CMK (cell line): ENCODE measurements around the gene TSPAN33.
A peak's percentile ranks its signal among the peaks of the same experiment; 100 is the strongest.

Experiments used
- DNase-seq: peaks from one replicate; pipeline ENCODE4 v3.0.0-alpha.2; 2010; ENCODE audit warnings: low read depth

The TSPAN33 gene

DNA sequence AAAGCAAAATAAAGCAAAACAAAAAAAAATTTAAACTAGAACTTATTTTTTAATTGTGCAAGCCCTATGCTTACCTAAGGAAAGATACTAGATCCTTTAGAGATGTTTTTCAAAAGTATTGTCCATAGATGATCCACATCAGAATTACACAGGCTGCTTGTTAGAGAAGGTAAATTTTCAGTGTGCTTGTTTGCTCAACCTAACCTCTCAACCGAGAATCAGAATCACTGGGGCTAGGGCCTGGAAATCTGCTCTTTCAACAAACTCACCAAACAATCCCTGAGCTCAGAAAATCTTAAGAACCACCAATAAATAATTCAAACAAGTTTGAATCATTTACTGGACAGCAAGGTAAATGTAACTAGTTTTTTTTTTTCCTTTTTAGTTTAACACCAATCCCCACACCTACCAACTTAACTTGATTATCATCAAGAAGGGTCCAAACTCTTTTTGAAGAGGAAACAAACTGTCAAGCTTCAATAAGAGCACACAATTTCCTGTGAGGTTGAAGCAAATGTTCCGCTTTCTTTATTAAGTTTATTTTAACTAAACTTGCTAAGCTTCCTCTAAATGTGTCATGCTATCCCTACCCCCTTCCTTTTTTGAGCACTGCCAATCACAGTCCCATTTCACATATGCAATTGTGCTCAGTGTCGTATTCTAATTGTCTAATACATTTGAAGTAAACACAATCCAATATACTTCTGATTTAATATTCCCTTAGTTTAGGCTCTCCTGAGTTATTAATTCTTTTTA, 7.4 kb upstream of the TSPAN33 start:
- no peak for DNase-seq

DNA sequence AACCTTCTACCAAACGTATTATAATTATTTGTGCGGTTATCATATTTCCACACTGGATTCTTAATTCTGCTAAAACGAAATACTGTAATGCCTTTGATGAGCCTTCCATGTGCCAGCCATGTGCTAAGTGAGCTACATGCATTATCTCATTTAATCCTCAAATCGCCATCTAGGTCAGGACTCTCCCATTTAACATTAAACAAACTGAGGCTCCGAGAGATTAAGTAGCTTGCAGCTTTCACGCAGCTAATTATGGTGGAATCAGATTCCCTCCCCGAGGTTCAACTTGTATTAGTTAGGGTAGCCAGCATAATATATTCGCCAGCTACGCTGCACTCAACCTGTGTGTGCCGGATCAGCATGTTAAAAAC, 798 bp upstream of the TSPAN33 start:
- no peak for DNase-seq

DNA sequence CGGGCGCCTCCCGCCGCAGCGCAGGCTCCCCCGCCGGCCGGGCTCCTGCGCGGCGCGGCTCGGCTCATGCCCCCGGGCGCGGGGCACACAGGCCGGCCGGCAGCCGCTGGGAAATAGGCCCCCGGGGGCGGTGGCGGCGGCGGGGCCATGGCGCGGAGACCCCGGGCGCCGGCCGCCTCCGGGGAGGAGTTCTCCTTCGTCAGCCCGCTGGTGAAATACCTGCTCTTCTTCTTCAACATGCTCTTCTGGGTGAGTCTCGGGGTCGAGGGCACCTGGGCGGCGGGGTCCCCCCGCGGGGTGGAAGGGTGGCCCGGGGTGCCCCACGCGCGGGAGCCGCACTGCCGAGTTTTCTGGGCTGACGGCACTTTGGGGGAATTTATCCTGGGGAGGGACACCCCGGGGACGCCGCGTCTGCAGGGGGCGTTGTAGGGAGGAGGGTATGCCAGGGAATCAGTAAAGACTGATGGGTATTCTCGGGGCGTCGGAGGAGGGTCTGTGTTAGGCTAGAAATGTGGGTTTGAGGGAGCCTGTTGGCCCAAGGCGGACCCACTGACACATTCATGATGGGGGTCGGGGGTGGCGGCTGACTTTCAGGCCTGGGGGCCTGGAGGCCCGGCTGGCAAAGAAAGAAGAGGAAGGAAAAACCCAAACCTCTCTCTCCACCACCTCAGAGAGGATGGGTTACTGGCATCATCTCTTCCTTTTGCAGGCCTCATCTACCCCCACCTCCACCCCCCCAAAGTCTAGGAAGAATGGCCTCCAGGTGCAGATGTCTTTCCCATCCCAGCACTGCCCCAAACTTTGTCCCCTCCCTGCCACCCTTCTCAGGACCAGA, 544 bp downstream of the TSPAN33 start:
- no peak for DNase-seq

DNA sequence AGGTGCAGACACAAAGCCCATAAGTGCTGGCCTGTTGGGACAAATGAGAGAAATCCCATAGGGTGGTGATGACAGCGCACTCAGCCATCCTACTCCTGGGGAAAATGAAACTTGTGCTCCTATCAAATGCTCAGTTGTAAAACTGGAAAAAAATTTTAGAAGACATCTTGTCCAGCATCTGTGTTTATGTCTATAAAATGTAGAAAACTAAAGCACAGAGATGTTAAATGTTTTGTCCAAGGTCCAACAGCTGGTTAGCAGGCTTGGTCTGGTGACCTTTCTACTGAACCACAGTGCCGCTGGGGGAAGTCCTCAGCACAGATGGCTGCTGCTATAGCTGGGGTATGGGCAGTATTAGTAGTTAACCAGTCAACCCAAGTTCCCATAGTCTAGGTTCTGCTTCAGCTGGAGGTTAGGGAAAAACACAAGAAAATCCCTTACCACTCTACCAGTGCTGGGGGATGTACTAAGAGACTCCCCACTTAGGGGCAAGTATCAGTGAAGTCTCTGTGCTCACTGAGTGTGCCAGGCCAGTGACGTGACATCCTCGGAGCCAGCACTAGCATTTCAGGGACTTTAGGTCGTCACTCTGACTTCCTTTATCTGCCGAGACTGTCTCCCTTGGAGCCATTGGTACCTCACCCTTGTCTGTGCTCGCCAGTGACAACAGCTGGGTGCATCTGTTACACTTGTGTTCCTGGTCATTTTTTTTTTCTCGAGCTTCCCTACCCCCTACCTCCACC, 1.9 kb downstream of the TSPAN33 start:
- DNase-seq = no peak

DNA sequence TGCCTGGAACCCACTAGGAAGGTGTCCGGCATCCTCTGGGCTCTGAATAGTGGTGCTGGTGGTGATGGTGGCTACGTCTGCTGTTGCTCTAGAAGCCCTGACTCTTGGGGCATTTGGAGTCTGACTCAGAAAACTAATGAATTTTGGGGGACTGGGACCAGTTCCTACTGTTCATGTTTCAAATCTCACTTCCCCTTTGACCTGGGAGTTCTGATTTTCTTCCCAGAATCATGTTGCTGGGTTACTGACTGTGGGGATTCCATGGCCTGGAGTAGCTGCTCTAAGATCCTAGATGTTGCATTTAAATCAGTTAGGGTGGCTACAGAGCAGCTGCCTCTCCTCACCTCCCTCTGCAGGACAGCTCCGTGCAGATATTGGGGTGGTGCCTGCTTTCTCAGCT, 3.2 kb downstream of the TSPAN33 start:
- no peak for DNase-seq

DNA sequence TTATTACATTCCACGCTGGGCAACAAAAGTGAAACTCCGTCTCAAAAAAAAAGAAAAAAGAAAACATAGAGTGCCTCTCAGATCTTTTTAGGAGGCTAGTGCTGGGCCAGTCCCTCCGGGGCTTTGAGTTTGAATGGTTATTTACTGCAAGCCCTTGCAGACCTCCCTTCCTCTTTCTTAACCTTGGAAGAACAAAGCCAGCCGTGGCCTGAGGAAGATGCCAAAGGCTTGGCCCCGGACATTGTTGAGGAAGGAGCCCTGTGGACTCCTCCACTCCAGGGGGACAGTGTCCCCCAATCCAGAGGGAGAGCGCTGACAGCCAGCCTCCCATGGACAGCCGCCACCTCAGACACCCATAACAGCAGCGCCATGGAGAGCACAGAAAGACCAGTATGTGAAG, 5.0 kb downstream of the TSPAN33 start:
- no peak for DNase-seq

DNA sequence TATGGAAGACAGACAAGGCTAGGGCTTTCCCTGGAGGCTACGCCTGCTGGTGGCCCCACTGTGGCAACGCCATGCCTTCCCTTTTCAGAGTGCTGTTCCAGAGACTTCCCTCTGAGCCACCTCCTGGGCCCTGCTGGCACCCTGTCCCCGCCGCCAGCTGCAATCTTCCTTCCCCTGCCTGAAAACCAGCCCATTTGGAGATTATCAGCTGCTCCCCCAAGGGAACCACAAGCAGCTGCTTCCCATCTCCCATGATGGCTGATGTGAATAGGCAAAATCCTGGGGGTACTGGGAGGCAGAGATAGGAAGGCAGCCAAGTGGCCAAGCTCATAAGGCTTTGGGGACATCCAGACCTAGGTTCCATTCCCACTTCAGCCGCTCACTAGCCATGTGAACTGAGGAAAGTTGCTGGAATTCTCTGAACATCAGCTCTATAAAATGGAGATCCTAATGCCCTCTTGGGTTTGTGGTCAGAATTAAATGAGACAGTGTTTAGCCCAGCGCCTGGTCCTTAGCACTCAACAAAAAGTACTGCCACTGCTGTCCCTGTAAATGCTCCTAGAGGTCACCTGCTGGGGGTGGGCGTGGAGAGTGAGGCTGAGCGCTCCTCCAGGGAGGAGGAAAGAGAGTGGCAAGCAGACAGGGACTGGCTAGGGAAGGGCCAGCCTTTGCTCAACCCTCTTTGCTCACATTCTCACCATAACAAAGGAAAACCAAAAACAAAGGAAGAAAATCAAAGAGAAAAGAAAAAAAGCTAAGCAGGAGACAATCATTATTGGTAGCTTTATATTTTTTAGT, 5.9 kb downstream of the TSPAN33 start:
- peak; percentile 73 for DNase-seq

DNA sequence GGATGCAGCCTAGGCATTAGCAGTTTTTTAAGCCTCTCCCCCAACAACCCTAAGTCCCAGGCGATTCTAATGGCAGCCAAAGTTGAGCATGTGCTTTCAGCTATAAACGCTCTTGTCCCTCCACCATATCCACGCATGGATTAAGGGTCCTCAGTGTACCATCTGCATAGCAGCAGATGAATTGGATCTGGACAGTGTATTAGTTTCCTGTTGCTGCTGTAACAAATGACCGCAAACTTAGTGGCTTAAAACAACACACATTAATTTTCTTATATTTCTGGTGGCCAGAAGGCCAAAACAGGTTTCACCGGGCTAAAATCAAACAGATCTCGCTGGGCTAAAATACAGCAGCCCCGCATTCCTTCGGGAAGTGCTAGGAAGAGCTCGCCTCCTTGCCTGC, 13.1 kb downstream of the TSPAN33 start:
- no peak for DNase-seq

DNA sequence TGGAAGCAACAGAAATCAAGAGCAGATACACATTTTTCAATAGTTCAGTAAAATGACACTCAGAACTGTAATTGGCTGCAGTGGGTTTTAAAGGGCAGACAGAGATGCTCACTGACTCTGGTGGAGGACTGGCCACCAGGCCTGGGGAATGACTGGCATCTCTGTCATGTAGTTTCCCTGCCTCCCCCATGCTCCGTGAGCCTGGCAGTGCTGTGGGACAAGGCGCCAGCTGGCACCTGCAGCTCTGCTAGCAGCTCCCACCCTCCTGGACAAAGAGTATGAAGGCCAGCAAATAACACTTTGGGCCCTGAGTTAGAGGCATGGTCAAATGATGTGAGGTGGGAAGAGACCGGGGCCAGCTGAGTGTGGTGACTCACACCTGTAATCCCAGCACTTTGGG, 15.0 kb downstream of the TSPAN33 start:
- DNase-seq = no peak

DNA sequence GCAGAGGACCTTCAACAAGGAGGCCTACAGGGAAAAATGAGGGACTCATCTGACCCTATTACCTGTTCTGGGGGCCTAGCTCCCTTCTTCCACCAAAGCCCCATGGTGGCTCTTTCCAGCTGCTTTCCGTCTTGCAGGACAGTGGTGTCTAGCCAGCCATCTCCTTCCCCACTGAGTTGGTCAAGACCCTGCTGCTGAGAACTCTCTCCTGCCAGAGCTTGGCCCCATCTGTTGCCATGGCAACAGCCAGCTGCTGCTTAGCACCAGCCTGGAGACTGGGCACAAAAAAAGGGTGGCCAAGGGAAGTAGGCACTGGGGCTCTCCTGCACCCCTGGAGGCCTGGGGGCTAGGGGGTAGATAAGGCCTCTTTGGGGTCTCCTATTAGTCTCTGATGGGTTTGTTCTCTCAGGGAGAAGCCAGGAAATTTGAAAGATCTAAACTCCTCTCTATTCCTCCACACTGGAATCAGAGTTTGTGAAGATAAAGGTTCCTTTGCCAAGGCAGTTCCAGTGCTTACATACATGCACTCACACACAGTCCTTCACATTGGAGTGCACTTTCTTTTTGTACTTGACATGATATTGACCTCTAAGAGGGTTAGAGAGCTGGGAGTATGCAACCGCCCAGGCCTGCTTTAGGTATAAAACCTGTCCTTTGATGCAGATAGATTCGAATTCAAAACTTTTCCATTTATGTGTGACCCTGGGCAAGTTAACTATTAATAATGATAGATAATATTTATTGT, 15.8 kb downstream of the TSPAN33 start:
- DNase-seq = no peak

DNA sequence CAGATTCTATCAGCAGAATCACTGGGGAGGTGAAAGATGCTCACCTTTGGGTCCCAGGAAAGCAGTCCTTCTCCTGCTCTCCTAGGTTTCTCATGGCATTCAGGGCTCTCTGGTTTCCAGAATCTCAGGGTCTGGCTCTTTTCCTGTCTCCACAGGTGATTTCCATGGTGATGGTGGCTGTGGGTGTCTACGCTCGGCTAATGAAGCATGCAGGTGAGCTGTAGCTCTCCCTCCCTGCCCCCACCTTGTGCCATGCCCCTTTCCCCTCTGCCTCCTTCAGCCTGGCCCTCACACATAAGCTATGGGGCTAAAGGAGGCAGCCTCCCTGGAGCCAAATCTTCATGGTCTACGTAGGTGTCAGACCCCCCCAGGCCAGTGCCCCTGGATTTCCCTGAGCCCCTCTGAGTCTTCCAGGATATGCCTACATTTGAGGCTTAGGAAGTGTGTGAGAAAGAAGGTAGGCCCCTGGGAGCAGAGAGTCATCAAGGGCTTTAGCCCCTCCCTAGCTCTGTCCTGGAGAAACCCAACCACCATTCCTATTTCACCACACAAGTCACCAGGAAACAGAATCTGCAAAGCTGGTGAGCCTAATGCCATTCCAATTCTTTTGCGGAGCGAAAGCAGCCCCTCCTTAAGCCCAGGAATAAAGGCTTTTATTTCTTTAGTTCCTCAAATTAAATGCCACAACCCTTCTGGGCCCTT, 17.2 kb downstream of the TSPAN33 start:
- DNase-seq = no peak

DNA sequence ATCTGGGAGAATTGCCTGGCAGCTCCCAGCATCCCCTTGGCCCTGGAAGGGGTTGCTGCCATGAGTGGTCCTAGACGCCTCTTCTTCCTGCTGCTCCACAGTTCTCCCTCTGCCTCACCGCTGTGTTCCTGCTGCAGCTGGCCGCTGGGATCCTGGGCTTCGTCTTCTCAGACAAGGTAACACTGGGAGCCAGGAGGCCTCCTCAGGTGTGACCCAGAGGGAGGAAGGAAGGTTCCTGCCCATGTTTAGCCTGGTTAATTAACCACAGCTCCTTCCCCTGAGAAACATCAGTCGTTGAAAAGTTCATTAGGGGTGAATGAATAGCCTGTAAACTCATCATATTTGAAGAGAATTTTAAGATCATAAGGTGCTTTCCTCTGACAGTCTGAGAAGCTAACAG, 18.2 kb downstream of the TSPAN33 start:
- no peak for DNase-seq

DNA sequence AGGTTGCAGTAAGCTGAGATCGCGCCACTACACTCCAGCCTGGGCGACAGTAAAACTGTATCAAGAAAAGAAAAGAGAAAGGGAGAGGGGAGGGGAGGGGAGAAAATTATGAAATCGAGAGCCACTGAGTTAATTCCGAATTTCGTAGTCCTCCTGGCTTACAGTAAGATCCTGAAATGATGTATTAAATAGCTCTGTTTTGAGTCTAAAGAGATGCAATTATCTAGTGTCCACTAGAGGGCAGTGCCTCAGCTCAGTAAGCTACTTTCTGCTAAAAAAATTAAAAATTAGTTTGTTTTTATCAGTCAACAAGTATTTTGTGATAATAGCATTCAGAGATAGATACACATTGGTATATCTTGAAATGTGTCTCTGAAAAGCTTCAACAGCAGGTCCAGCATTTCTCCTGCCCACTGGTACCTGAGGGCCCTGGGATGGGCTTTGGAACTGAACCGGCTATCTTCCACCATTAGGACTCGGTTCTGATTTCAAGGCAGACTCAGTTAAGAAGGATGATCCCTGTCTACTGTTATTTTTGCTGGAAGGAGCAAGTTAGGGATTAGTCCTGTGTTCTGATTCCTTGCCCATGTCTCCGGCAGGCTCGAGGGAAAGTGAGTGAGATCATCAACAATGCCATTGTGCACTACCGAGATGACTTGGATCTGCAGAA, 19.5 kb downstream of the TSPAN33 start:
- peak; percentile 40 for DNase-seq

DNA sequence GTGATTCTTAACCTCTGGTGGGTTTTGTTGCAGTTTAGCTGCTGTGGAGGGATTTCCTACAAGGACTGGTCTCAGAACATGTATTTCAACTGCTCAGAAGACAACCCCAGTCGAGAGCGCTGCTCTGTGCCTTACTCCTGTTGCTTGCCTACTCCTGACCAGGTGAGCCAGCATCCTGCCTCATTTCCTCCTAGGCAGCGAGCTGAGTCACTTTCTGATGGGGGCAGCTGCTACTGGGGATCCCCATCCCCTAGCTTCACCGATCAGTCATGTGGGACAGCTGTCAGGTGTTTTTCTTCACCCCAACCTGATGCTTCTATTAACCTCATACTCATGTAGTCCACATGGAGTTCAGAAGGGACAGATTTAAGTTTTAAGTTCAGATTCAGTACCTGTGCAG, 22.2 kb downstream of the TSPAN33 start:
- DNase-seq = no peak

DNA sequence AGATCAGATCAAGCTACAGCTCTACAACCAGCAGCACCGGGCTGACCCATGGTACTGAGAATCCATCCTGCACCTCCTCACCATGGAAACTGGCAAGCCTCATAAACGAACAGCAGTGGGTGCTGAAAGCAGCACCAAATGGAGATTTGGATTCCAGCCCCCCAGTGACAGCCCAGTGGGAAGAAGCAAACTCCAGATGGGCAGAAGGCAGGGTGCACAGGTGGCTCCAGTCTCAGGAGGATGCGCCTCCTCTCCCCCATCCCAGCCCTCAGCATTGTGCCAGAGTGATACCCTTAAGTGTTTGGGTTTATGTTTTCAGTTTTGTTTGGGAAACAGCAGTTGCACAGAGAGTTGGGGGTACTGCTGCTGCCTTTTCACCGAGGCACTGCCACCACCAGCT, 23.3 kb downstream of the TSPAN33 start:
- no peak for DNase-seq

DNA sequence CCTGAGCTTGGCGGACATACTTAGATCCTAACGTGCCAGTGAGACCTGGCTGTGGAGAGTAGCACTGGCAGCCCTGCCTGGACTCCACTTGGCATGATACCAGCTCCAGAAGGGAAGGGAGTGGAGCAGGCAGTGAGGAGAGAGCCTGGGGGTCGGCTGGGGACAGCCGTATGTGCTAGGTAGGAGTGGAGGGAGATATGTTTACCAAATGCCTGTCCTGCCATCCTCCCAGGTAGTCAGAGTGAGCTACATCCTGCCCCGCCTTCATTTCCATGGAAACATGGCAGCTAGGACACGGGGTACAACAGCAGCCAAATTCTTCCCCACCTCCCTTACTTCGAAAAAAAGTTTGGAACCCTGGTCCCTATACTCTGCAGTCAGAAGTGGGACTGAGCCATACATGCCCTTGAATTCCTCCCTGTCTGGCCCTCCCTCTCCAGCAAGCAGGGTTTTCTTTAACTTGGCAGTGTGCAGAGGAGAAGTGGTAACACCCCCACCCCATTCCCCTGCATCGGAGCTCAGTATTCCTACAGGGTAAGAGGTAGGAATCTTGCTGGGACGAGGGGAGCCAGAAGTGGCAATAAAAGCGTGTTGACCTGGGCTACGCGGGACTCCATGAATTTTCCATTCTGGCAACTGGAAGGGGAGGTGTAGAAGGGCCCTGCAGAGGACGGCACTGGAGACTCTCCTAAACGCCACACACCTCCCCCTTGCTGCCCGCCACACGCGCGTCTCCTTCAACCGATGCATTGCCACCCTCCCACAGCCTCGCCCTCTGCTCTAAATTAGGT, 23.9 kb downstream of the TSPAN33 start:
- no peak for DNase-seq

DNA sequence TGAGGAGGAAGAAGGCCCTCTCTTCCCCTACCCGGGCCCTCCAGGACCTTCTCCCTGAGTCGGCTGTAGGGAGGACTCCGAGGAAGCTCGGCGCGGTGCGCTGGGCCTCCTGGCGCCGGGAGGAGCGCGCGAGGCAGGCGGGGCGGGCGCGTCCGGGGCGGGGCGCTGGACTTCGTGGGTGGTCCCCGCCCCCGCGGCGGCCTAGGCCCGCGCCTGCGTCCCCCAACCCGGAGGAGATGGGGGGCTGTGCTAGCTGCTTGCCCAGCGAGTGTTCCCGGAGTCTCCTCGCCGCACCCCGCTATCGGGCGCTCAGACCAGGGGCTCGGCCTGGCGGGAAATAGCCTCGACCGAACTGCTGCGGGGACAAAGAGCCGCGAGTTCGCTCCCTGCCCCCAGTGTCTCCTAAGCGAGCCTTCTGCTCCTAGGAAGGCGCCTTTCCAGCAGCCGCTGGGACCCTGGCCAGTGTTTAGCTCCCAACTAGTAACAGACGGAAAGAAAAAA, 24.7 kb downstream of the TSPAN33 start:
- DNase-seq = peak; percentile 24

DNA sequence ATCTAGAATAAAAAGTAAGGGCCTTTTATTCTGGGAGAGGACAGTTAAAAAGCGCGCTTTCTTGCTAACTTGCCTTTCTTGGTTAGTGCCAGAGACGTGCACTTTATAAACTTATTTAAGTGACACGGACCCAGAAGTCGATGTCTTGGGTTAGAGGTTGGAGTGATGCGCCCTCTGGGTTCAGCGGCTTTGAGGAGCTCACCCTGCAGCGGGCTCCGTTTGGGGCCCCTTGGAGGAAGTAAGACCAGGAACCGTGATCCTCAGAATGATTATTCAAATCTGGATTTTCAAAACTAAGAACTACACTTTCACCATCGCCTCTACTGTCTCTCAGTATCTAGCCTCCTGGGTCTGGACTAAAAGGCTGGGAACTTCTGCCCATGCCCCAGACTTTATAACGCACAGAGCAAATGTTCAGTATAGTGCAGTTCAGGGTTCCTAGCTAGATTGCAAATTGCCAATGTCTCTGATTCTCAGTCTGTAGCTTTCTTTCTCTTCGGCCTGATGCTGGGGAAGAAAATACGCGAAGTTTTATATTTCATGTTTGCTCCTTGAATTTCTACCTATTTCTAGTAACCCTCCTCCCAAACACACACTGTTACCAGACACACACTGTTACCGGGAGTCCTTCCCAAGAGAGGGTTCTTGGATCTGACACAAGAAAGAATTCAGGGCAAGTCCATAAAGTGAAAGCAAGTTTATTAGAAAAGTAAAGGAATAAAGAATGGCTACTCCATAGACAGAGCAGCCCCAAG, 25.4 kb downstream of the TSPAN33 start:
- DNase-seq = peak; percentile 5
